K562 (cell line): ENCODE measurements around the gene PACS2. TPM values are rescaled to one million over a fixed set of nuclear protein-coding genes. Genes with fewer than 3 reads are reported as not detected.

Experiments
- ATAC-seq: fragments of 200-7000 bp; cut with Tn5 transposase; 3 replicates; pipeline ENCODE4 v1.9.1; 2020; ENCODE audit warnings: moderate library complexity
- BruUV-seq: library from RNA; stranded (reverse); fragments of 400-500 nt; replicated peaks from 2 replicates; lab custom pipeline; 2021; lab: Mats Ljungman, UMichigan
- CTCF ChIA-PET: fragments of 300-600 bp; formaldehyde crosslinking; extraction: SDS; loops from one replicate; lab custom pipeline; 2021; ENCODE audit warnings: low intra/inter-chr PET ratio; lab: Yijun Ruan, JAX
- POLR2A ChIA-PET: fragments of 300-600, 350-650 bp; sonication (Branson Sonifier 250); formaldehyde crosslinking; extraction: SDS; loops from one replicate; lab custom pipeline; 2021; ENCODE audit warnings: antibody characterized with exemption, inconsistent platforms; lab: Yijun Ruan, JAX
- DNase-seq, 4 experiments: peaks; one replicate each; pipeline versions ENCODE4 v3.0.0 to v3.0.0-alpha.2; 2011 to 2018; ENCODE audit warnings: low spot score in 3 of 4, mixed read lengths in 3 of 4; ENCODE audit errors: extremely low read depth in 1 of 4
- FAIRE-seq: peaks from 2 replicates; lab custom pipeline; 2011; peaks lifted over from hg19 to GRCh38; lab: Jason Lieb, UNC
- H2AFZ ChIP-seq: 2 replicates; pipeline ENCODE4 v1.6.0; 2011; ENCODE audit warnings: low read depth, low read length, control low read depth, inconsistent platforms
- H3K27ac ChIP-seq: fragments of 200-600 bp; 3 replicates; pipeline ENCODE4 v1.8.0; 2011; ENCODE audit warnings: low read depth, mild to moderate bottlenecking, control low read depth, inconsistent platforms, low read length, moderate library complexity, mixed read lengths; ENCODE audit errors: extremely low read depth
- H3K27me3 ChIP-seq, 2 experiments: fragments of 300-600 bp in 1 of 2; 2 replicates in 1 of 2; 3 replicates in 1 of 2; pipeline versions ENCODE4 v1.6.0 to v1.8.0; 2011; ENCODE audit warnings: inconsistent platforms in 2 of 2, low read length in 2 of 2, mild to moderate bottlenecking in 1 of 2, mixed read lengths in 1 of 2, moderate library complexity in 1 of 2; ENCODE audit not compliant: control insufficient read depth in 2 of 2, insufficient read depth in 2 of 2
- H3K36me3 ChIP-seq: fragments of 300-600 bp; 3 replicates; pipeline ENCODE4 v1.8.0; 2011; ENCODE audit warnings: mild to moderate bottlenecking, low read length, inconsistent platforms; ENCODE audit not compliant: control insufficient read depth, insufficient read depth
- H3K4me1 ChIP-seq, 2 experiments: fragments of 200-600 bp in 1 of 2; replicated peaks in 1 of 2; 2 replicates in 1 of 2; 3 replicates in 1 of 2; pipeline versions ENCODE4 v1.5.1 to v1.8.0; 2011; ENCODE audit warnings: inconsistent platforms in 2 of 2, low read length in 2 of 2, mild to moderate bottlenecking in 1 of 2, mixed read lengths in 1 of 2, moderate library complexity in 1 of 2; ENCODE audit not compliant: control insufficient read depth in 2 of 2, insufficient read depth in 2 of 2
- H3K4me2 ChIP-seq: 2 replicates; pipeline ENCODE4 v1.6.1; 2011; ENCODE audit warnings: low read length, control low read depth, inconsistent platforms, mixed read lengths; ENCODE audit not compliant: insufficient read depth
- H3K4me3 ChIP-seq: fragments of 200-600 bp; sonication (generic), shearing (Covaris generic); 2 replicates; pipeline ENCODE4 v1.5.1; 2016; ENCODE audit warnings: control low read depth, inconsistent platforms
- H3K79me2 ChIP-seq: fragments of 200-600 bp; 3 replicates; pipeline ENCODE4 v1.8.0; 2011; ENCODE audit warnings: low read length, inconsistent platforms; ENCODE audit not compliant: control insufficient read depth, insufficient read depth
- H3K9ac ChIP-seq, 2 experiments: 2 replicates each; pipeline versions ENCODE4 v1.6.0 to v1.6.1; 2011; ENCODE audit warnings: low read depth in 2 of 2, low read length in 2 of 2, control low read depth in 1 of 2, inconsistent platforms in 1 of 2, mild to moderate bottlenecking in 1 of 2, mixed read lengths in 1 of 2; ENCODE audit not compliant: insufficient read depth in 1 of 2
- H3K9me1 ChIP-seq: one replicate; pipeline ENCODE4 v1.6.0; 2011; ENCODE audit warnings: inconsistent platforms, mild to moderate bottlenecking, low read length, moderate library complexity; ENCODE audit not compliant: control insufficient read depth, insufficient read depth
- H3K9me3 ChIP-seq: replicated peaks from 2 replicates; pipeline ENCODE4 v1.5.1; 2011; ENCODE audit warnings: low read depth, low read length, inconsistent platforms; ENCODE audit not compliant: control insufficient read depth, insufficient read depth
- H4K20me1 ChIP-seq: replicated peaks from 2 replicates; pipeline ENCODE4 v1.6.1; 2011; ENCODE audit warnings: low read length, inconsistent platforms, mixed read lengths; ENCODE audit not compliant: control insufficient read depth, insufficient read depth
- CLOCK ChIP-seq: fragments of 250-450 bp; sonication (Bioruptor Pico); IDR thresholded peaks from 2 replicates; pipeline ENCODE4 v1.4.0; 2020; ENCODE audit warnings: mild to moderate bottlenecking, moderate library complexity, borderline replicate concordance
- CTCFL ChIP-seq: IDR thresholded peaks from 2 replicates; pipeline ENCODE4 v1.6.1; 2011; ENCODE audit warnings: borderline replicate concordance, low read depth, mild to moderate bottlenecking, moderate library complexity, low read length; ENCODE audit not compliant: insufficient read depth, poor library complexity, severe bottlenecking
- PTBP1 ChIP-seq: fragments of 200-400 bp; formaldehyde crosslinking; IDR thresholded peaks from 2 replicates; pipeline ENCODE4 v1.6.1; 2017; ENCODE audit warnings: low read depth, low read length
- ZBTB11 ChIP-seq, 3 experiments: fragments of 200-800 bp in 1 of 3; fragments of 250-450 bp in 1 of 3; fragments of 450-650 bp in 1 of 3; sonication (Bioruptor Pico) in 1 of 3; sonication (Bioruptor generic) in 1 of 3; formaldehyde crosslinking in 1 of 3; IDR thresholded peaks; 2 replicates each; pipeline versions ENCODE4 v1.6.1 to v1.8.0; 2016 to 2022; ENCODE audit warnings: mild to moderate bottlenecking in 2 of 3, missing genetic modification characterization in 2 of 3, missing compliant biosample characterization in 1 of 3, moderate library complexity in 1 of 3
- ZBTB34 ChIP-seq: fragments of 250-450 bp; sonication (Bioruptor Pico); IDR thresholded peaks from 2 replicates; pipeline ENCODE4 v1.8.0; 2021; ENCODE audit warnings: mild to moderate bottlenecking, moderate library complexity
- ZNF134 ChIP-seq: fragments of 250-450 bp; sonication (Bioruptor Pico); conservative IDR thresholded peaks from 2 replicates; pipeline ENCODE4 v1.4.0; 2020
- ZNF41 ChIP-seq: fragments of 250-450 bp; sonication (Bioruptor Pico); conservative IDR thresholded peaks from 2 replicates; pipeline ENCODE4 v1.4.0; 2020; ENCODE audit warnings: mild to moderate bottlenecking
- ZNF449 ChIP-seq: fragments of 250-450 bp; sonication (Bioruptor Pico); IDR thresholded peaks from 2 replicates; pipeline ENCODE4 v1.8.0; 2022; ENCODE audit warnings: moderate library complexity, mild to moderate bottlenecking, inconsistent platforms
- WGBS: fragments of 100-300 bp; shearing (Covaris generic); methylation state at CpG from one replicate; pipeline ENCODE4 v1.1.6; 2016; ENCODE audit warnings: low coverage, mixed read lengths; ENCODE audit not compliant: insufficient coverage; ENCODE audit errors: missing lambda C conversion rate; 5-methylcytosine and 5-hydroxymethylcytosine counted together
- in situ Hi-C: fragments of 300-500 bp; cut with MboI; formaldehyde crosslinking; loops from 4 replicates; pipeline ENCODE4 v1.15.0; 2018; ENCODE audit warnings: inconsistent platforms, mixed read lengths
- intact Hi-C: fragments of 100-400 bp; cut with micrococcal nuclease; formaldehyde crosslinking; loops from 2 replicates; pipeline ENCODE4 v1.14.2; 2022
- polyA plus RNA-seq, 8 experiments: library from polyadenylated mRNA; depleted of rRNA in 4 of 8; stranded (reverse) in 5 of 8; unstranded in 3 of 8; fragments of >200 nt; fragmentation: Nextera tagmentation in 2 of 8; fragmentation: Illumina TruSeq in 1 of 8; extraction: Ambion mirVana in 2 of 8; extraction: Trizol in 1 of 8; gene quantifications; 2 replicates each; pipeline versions ENCODE4 v1.2.1 to v1.2.3, GENCODE V29; 2011 to 2014; ENCODE audit warnings: inconsistent platforms in 1 of 8, missing spikeins in 1 of 8
- total RNA-seq, 7 experiments: library from RNA; depleted of rRNA in 6 of 7; stranded (reverse); fragments of >200 nt in 6 of 7; fragmentation: Illumina TruSeq in 2 of 7; extraction: Trizol in 2 of 7; gene quantifications; 2 replicates each; pipeline versions ENCODE4 v1.2.1 to v1.2.3, GENCODE V29; 2011 to 2021; ENCODE audit warnings: low replicate concordance in 1 of 7

The PACS2 gene
- total and polyA plus RNA-seq, 9 of the 15 experiments (the other 6 are each of a cell fraction or from before 2014, with no cell fraction given) = 0.11 to 20.8 (median 9.9) TPM

- FAIRE-seq (no peak), ATAC-seq (no peak), DNase-seq (no peak)
- H3K4me2 ChIP-seq = no peak overlapping the region
- H3K4me3 ChIP-seq = no peak overlapping the region
- intact Hi-C loops = no loop called here
- WGBS = 81% methylated on average over 15 of the region's 16 CpGs
- no peaks in the 10 kb centered on the region for H4K20me1 ChIP-seq
- H3K4me1 ChIP-seq = peaks cover 0 to 14% of the 10 kb centered on the region in 2 experiments; a peak in 2 of 5 replicates
- no TSS peak for BruUV-seq
- POLR2A ChIA-PET = interaction anchor here (0.5 to 1.3 kb wide), 3 partner anchors 16 to 479 kb away, joined by 3 to 4 read pairs (median 4); no protein-coding TSS in a partner anchor
- H3K27me3 ChIP-seq = no peaks in the 10 kb centered on the region
- CTCF ChIA-PET = no interaction called here
- H2AFZ ChIP-seq = no peak overlapping the region
- no peak overlapping the region for H3K9ac ChIP-seq
- no peak overlapping the region for H3K27ac ChIP-seq
- no peaks in the 10 kb centered on the region for H3K9me1 ChIP-seq
- no peaks in the 10 kb centered on the region; the same call in 2 of the 3 replicates for H3K79me2 ChIP-seq
- in situ Hi-C loops = no loop called here
- peaks cover 3% of the 10 kb centered on the region; the same call in 1 of the 3 replicates for H3K36me3 ChIP-seq
- H3K9me3 ChIP-seq = no peaks in the 10 kb centered on the region
- TF ChIP-seq ZBTB34 (no peak), ZNF41 (CRISPR knock-in tag) (no peak), CTCFL (no peak), CLOCK (CRISPR knock-in tag) (no peak), ZNF449 (CRISPR knock-in tag) (no peak), ZNF134 (CRISPR knock-in tag) (no peak), ZBTB11 (CRISPR knock-in tag; IDR thresholded peaks at IDR 0.05) (no peak), PTBP1 (no peak)
Observed at GRCh38 chr14:105275267-105275946, 39.1 kb upstream of the PACS2 start.
